HEK293T (cell line): ENCODE data around the gene PFN3.

Source experiments
- BHLHE40 ChIP-seq: fragments of 450-650 bp; IDR thresholded peaks from 2 replicates; pipeline ENCODE4 v1.6.1; 2016; ENCODE audit warnings: mild to moderate bottlenecking, moderate library complexity, borderline replicate concordance
- FOXA1 ChIP-seq: fragments of 450-650 bp; IDR thresholded peaks from 2 replicates; pipeline ENCODE4 v1.6.1; 2016; ENCODE audit warnings: mild to moderate bottlenecking
- FOXK2 ChIP-seq: fragments of 450-650 bp; IDR thresholded peaks from 2 replicates; pipeline ENCODE4 v1.6.1; 2016; ENCODE audit warnings: mild to moderate bottlenecking
- FOXM1 ChIP-seq: fragments of 450-650 bp; IDR thresholded peaks from 2 replicates; pipeline ENCODE4 v1.6.1; 2017; ENCODE audit warnings: mild to moderate bottlenecking, borderline replicate concordance
- NFRKB ChIP-seq: fragments of 450-650 bp; IDR thresholded peaks from 2 replicates; pipeline ENCODE4 v1.6.1; 2016; ENCODE audit warnings: mild to moderate bottlenecking, moderate library complexity
- SUZ12 ChIP-seq: fragments of 450-650 bp; IDR thresholded peaks from 2 replicates; pipeline ENCODE4 v1.6.1; 2016; ENCODE audit warnings: mild to moderate bottlenecking
- TF ChIP-seq, protein P1 (sequence below): fragments of 450-650 bp; IDR thresholded peaks from 2 replicates; pipeline ENCODE4 v1.6.1; 2016

DNA sequence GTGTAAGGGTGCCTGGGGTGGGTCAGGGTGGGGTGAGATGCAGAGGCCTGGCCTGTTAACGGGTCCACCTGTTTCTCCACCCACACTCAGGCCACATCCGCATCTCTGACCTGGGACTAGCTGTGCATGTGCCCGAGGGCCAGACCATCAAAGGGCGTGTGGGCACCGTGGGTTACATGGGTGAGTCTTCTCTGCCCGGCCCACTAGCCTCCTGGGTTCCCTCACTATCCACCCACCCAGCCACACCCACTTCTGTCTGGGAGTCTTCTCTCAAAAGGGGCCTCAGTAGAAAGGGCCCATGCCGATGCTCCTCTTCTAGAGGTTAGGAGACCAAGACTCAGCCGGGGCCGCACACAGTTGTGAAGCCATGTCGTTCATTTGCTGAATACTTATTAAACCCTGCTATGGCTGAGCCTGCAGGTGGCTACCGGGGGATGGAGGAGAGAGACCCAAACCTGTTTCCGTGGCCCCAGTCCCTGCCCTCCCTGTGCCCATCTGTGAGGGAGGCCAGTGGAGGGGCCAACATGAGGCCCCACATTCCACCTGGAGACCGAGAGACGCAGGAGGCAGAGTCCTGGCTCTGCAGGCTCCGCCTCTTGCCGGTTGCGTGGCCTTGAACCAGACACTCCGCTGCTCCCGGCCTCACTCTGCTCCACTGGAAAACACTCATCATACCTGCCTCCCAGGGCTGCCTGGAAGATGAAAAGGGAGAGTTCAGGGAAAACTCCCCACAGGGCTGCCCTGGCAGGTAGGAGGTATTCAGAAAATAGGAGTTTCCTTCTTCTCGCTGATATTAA is 34.7 kb upstream of the PFN3 start:
- TF ChIP-seq BHLHE40 = no peak
- TF ChIP-seq FOXK2 = no peak
- no peak for TF ChIP-seq FOXM1
- no peak for TF ChIP-seq SUZ12
- TF ChIP-seq FOXA1 = no peak
- TF ChIP-seq, protein P1, sequence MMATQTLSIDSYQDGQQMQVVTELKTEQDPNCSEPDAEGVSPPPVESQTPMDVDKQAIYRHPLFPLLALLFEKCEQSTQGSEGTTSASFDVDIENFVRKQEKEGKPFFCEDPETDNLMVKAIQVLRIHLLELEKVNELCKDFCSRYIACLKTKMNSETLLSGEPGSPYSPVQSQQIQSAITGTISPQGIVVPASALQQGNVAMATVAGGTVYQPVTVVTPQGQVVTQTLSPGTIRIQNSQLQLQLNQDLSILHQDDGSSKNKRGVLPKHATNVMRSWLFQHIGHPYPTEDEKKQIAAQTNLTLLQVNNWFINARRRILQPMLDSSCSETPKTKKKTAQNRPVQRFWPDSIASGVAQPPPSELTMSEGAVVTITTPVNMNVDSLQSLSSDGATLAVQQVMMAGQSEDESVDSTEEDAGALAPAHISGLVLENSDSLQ = no peak
- no peak for TF ChIP-seq NFRKB
